HCT116 (cell line): ENCODE measurements around the gene FBXO11.

ENCODE experiments used
- CTCF ChIP-seq, 3 experiments: fragments of 200-600 bp in 1 of 3; sonication (generic) in 1 of 3; IDR thresholded peaks in 2 of 3; conservative IDR thresholded peaks in 1 of 3; 2 replicates each; pipeline ENCODE4 v1.5.1; 2012 to 2017; ENCODE audit warnings: low read depth in 2 of 3, low read length in 2 of 3, antibody characterized with exemption in 1 of 3, borderline replicate concordance in 1 of 3, control low read depth in 1 of 3, mild to moderate bottlenecking in 1 of 3, mixed read lengths in 1 of 3, mixed run types in 1 of 3, moderate library complexity in 1 of 3; ENCODE audit not compliant: insufficient read depth in 1 of 3
- EZH2 ChIP-seq: fragments of 200-600 bp; sonication (generic); IDR thresholded peaks from 2 replicates; pipeline ENCODE4 v1.6.1; 2017; ENCODE audit warnings: antibody characterized with exemption, mixed run types
- FOSL1 ChIP-seq: IDR thresholded peaks from 2 replicates; pipeline ENCODE4 v1.6.1; 2012; ENCODE audit warnings: low read depth
- POLR2A ChIP-seq: IDR thresholded peaks from 2 replicates; pipeline ENCODE4 v1.7.0; 2011; ENCODE audit warnings: borderline replicate concordance; ENCODE audit not compliant: insufficient read depth, insufficient read length; ENCODE audit errors: extremely low read depth
- POLR2AphosphoS5 ChIP-seq: IDR thresholded peaks from 2 replicates; pipeline ENCODE4 v1.6.1; 2011; ENCODE audit warnings: mild to moderate bottlenecking, low read depth, low read length, moderate library complexity
- SP1 ChIP-seq: IDR thresholded peaks from 2 replicates; pipeline ENCODE4 v1.6.1; 2012; ENCODE audit warnings: low read depth
- YY1 ChIP-seq: IDR thresholded peaks from 2 replicates; pipeline ENCODE4 v1.6.1; 2011; ENCODE audit warnings: low read length, low read depth, moderate library complexity, mild to moderate bottlenecking; ENCODE audit not compliant: insufficient replicate concordance; ENCODE audit errors: extremely low read depth

- TF ChIP-seq SP1 (no peak), CTCF (IDR thresholded peaks at IDR 0.05 in 2 of 3, conservative IDR thresholded peaks at IDR 0.05 in 1 of 3; ENCODE audit: borderline replicate concordance in 1 of 3, insufficient read depth in 1 of 3, low read depth in 2 of 3, low read length in 2 of 3) (no peak), POLR2AphosphoS5 (no peak), EZH2 (no peak), POLR2A (no peak), YY1 (no peak), FOSL1 (no peak)
Observed at GRCh38 chr2:47849368-47849767, 56.9 kb downstream of the FBXO11 start.
